ENCODE measurements around the gene KLHL35.
"Not testable (repeated sequence)": the region's sequence is repeated elsewhere in the genome, so short reads cannot be mapped to it uniquely, and the experiment has no call there.

The KLHL35 gene

DNA sequence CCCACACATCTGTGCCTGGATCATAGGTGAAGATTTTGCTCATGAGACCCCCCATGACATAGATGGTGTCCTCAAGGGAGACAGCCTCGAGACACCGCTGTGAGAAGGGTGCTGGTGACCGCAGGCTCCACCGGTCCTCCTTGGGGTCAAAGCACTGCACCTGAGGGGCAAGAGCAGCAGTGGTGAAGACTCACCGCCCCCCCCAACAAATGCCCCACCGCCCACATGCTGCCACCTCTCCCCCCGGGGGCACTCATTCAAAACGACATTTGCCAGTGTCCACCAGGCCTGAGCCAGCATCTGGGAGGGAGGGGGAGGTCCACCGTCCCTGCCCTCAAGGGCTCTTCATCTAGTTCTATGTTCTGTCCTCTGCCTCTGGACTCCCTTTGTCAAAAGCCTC is 9.3 kb downstream of the KLHL35 start:
- DNase-seq (ENCODE audit: low read depth), result no peak

DNA sequence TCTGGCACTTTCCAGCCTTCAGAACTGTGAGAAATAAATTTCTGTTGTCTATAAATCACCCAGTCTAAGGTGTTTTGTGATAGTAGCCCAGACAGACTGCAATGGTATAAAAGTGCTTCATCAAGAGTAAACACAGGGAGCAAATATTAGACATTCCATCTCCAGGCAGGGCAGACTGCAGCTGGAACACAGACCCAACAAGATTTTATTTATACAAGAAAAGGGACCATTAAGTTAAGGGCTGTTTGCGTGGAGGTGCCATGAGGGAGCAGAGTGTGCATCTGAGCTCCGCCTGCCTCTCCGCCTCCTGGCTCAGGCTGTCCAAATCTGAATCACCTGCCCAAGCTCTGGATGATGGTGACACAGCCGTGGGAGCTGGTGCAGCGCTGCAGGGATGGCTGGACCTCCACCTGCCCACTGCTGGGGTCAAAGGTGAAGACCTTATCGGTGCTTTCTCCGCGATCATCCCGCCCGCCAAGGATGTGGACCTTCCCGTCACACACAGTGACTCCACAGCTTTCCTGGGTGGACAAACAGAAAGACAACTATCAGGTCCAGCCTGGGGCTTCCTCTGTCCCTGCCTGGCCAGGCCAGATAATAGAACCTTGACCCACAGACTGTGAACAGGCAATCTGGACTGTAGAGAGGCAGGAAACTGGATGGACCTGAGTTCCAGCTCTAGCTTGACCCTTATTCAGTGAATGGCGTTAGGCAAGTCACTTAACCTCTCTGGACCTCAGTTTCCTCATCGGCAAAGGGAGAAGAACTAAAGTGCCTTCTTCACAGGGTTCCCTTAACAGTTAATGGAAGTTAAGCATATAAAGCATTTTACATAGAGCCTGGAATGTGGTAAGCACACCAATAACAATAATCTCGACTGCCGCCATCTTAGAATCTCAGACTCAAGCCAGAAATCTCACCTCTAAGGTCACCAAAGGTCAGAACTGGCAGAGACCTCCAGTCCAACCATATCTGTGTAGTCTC is 10.5 kb downstream of the KLHL35 start:
- no peak for DNase-seq (ENCODE audit: low read depth)

DNA sequence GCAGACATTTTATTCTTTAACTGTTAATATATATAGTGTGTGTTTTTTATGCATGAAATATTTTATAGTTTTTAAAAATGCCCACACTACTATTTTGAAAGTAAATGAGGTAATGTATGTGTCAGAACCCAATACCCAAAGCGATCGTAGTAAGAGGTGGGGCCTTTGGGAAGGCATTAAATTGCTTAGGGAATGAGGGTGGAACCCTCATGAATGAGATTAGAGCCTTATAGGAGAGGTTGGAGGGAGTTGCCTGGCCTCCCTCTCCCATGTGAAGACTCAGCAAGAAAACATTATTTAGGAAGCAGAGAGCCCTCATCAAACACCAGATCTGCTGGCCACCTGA is 11.1 kb downstream of the KLHL35 start:
- no peak for DNase-seq (ENCODE audit: low read depth)

DNA sequence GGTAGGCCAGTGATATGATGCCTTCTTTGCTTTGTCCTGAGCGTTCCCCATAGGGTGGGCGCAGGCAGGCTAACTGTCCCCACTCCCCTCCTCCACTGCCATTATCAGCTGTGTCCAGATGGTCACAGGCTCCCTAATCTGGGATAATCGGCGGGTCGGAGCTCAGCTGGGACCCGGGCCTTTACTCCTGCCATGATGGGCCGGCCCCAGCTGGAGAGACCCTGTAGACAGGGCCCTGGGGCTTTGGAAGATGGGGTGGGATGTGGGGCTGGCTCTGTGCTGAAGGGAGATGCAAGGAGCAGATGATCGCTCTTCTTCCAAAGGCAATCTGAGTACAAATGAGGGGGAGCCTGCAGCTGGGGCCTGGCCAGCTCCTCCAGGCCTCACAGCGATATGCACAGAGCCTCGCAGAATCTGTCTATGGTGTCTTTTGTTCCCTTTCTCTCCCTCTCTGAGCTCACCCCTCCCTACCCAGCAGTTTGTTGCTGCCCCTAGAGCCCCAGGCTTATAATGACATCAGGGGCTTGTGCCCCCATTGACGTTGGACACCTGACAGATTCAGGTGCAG is 11.9 kb downstream of the KLHL35 start:
- no peak for DNase-seq (ENCODE audit: low read depth)

DNA sequence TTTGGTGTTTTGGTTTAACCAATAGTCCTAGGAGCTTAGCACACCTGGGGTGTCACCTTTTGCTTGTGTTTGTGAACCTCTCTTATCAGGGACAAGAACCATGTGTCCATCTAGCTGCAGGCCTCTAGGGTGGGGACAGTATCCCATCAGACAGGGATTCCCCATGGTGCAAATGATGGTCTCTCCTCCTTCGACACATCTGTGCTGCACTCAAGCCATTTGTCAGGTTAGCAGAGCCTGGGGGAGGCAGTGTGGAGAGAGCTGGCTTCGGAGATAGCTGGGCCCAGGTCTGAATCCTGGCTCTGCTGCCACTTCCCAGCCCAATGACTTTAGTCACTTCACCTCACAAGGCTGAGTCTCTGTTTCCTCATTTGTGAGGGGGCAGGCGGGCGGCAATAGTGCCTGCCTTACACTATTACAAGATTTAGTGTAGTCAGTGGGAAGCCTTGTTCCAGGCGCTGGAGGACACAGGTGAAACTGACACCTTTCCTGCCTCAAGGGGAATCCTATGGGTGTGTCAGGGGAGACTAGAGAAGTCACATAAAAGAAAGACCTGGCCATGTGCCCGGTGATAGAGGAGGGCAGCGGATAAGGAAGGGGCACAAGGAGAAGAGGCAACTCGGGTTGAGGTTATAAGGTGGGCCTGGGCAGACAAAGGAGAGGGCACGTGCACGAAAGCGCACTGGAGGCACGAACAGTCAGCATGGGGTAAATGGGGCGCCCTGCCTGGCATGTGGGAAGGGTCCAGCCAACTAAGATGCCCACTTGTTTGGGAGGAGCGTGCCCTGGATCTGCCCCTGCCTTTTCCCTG is 12.6 kb downstream of the KLHL35 start:
- DNase-seq (ENCODE audit: low read depth), result no peak

DNA sequence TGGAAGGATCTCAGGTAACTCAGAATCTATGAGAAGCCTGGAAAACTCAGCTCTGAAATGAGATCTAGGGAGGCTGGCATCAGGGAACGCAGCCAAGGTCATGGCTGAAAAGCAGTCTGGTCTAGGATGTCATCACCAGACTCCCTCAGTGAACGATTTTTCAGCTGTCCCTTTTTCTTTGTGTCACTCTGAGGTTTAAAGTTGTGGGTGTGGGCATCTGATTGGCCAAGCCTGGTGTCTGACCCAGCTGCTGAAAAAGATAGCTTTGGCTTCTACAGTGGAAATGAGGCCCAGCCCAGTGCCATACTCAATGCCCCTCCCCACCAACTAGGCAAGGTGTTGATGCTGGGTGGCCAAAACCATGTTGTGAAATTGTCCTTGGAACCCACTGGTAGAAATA is 19.1 kb downstream of the KLHL35 start:
- DNase-seq (ENCODE audit: low read depth), result no peak

DNA sequence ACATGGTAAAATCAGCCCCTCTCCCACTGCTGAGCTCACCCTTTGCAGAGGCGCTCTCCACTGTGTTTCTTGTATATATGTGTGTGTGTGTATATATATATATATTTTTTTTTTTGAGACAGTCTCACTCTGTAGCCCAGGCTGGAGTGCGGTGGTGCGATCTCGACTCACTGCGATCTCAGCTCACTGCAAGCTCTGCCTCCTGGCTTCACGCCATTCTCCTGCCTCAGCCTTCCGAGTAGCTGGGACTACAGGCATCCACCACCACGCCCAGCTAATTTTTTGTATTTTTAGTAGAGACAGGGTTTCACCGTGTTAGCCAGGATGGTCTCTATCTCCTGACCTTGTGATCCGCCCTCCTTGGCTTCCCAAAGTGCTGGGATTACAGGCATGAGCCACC is 19.9 kb downstream of the KLHL35 start:
- DNase-seq (ENCODE audit: low read depth), result not testable (repeated sequence)

DNA sequence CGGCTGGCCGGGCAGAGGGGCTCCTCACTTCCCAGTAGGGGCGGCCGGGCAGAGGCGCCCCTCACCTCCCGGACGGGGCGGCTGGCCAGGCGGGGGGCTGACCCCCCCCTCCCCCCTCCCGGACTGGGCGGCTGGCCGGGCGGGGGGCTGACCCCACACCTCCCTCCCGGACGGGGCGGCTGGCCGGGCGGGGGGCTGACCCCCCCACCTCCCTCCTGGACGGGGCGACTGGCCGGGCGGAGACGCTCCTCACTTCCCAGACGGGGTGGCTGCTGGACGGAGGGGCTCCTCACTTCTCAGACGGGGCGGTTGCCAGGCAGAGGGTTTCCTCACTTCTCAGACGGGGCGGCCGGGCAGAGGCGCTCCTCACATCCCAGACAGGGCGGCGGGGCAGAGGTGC is 23.0 kb downstream of the KLHL35 start:
- DNase-seq (ENCODE audit: low read depth), result not testable (repeated sequence)

DNA sequence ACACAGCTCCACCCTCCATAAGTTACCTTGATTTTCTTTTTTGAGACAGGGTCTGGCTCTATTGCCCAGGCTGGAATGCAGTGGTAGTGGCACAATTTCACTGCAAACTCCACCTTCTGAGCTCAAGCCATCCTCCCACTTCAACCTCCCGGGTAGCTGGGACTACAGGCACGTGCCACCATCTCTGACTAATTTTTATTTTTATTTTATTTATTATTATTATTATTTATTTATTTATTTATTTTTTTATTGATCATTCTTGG is 24.1 kb downstream of the KLHL35 start:
- DNase-seq (ENCODE audit: low read depth), result no peak

DNA sequence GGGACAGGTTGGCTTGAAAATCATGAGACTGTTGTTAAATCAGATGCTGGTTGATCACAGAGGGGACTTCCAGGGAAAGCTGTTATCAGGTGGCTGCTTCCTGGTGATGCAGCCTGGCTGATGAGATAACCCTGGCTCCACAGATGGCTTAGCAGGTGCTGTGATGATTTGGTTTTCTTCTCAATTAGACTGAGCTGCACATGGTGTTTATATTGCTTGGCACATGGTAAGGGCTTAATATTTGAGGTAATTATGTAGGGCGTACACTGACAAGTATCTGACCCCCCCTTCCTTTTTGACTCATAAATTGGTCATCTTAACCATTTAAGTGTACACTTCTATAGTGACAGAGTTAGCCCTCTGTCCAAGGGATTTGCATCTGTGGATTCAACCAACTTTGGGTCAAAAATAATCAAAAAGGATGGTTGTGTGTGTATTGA is 26.6 kb downstream of the KLHL35 start:
- no peak for DNase-seq (ENCODE audit: low read depth)

DNA sequence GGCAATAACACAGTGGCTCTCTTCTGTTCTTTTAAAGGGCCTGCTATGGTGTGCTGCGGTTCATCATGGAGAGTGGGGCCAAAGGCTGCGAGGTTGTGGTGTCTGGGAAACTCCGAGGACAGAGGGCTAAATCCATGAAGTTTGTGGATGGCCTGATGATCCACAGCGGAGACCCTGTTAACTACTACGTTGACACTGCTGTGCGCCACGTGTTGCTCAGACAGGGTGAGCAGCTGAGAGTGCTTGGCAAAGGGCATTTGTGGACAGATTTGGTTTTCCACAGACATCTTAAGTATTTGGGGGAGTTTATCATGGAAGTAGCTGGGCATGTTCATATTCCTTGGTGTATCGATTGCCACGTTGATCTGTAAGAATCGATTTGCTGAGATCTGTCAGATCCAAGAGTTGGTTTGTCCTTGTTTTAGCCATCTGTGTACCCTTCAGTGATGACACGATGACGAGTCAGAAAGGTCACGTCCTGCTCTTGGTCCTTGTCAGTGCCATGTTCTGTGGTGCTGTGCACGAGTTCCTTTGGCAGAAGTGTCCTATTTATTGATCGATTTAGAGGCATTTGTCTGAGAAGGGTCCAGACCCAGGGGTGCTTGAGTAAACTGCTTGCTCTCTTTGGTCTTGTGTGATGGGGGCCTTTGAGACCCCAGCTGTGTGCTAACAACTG is 28.9 kb downstream of the KLHL35 start:
- DNase-seq (ENCODE audit: low read depth), result no peak

DNA sequence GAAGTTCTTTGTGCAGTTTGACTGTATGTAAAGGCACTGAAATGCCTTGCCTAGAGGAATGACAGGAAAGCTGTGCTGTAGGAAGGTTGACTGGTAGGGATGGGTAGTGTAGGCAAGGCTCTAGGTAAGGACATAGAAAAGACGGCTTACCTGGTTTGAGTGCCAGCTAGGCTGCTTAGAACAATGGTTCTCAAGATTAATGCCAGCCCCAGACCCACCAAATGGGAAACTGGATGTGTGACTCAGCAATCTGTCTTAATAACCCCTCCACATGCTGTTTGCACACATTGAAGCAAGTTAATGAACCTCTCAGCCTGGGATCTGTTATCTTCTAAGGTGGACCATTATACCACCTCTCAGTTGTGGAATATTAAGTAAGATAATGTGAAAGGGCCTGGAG is 30.0 kb downstream of the KLHL35 start:
- DNase-seq (ENCODE audit: low read depth), result no peak

DNA sequence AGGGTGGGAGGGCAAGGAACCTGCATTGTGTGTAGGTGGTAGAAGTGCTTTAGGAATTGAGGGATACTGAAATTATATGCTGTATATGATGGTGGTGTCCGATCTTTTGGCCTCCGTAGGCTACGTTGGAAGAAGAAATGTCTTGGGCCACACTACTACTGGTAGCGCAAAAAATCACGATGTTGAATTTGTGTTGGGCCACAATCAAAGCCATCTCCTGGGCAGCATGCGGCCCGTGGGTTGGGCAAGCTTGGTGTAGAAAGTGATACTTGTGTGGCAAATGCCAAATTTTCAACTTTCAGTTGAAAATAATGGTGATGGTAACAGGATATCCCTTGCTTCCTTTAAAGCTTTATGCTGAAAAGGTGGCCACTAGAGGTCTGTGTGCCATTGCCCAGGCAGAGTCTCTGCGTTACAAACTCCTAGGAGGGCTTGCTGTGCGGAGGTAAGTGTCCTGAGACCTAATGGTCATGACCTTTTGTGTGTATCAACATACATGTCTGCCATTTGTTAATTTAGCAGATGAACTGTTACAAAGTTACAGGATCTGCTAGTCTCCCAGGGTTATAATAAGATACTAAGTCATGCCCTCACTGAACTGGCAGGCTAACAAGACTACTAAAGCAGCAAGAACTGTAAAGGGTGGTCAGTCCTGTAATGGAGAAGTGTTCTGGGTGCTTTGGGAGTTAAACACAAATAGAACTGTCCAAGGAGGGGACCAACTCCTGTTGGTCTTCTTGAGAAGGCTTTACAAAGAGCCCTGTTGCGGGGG is 30.8 kb downstream of the KLHL35 start:
- no peak for DNase-seq (ENCODE audit: low read depth)

DNA sequence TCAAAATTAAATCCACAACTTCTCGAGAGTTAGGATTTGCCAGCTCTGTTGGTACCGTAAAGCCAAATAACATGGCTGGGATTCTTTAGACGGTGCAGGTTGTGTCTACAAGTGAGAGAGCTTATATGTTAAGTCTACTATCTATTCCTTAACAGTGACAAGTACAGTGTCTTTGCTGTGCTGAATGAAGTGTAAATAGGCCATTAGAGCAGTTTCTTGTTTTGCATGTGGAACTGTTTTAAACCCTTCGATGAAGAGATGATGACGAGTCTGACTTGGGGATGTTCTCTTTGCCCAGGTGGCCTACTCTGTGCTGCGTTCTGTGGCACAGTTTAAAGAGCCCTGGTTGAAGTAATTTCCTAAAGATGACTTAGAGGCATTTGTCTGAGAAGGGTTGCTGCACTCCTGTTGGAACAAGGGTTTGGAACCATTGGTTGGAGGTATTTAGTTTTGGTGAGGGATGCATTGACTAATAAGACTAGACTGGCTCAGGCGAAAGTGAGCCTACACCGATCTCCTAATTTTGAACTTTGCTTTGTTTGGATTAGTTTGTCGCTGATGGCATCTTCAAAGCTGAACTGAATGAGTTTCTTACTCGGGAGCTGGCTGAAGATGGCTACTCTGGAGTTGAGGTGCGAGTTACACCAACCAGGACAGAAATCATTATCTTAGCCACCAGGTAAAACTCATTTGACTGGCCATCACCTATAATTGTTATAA is 32.7 kb downstream of the KLHL35 start:
- DNase-seq (ENCODE audit: low read depth), result no peak

DNA sequence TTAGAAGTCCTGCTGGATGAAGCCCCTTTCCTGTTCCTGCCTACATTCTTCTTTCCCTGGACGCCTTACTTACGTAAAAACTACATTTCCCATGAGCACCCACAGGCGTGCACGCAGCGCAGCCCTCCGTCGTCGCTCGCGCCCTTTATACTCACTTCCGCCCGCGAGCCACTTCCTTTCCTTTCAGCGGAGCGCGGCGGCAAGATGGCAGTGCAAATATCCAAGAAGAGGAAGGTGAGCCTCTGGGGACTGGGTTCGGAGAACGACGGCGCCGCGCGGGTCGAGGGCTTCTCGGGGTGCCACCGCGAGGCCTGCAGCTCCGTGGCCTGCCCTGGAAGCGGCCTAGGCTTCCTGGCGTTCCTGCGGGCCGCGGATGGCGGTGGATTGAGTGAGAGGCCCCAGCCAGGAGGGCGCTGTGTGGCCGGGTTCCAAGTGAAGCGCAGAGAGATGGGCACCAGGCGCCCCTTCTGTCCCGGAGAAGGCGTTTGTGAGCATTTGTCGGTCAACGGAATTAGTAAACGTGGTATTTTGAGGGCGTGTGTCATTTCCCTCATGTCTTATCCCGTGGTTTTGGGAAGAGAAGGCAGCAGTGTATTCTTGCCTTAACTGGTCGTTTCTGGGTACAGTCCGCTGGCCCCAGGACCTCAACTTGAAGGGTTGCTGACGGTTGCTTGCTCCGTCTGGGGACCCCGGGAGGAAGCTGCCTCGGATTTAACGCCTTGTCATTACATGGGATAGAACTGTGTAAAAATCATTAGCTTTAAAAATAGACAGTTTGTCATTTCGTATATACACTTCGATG is 33.5 kb downstream of the KLHL35 start, which contains the start of gene RPS3:
RPS3 (plus strand) TSS at position 175 of the 802 bp plus-strand sequence; CDS start at position 205, 30 bp downstream.
- DNase-seq (ENCODE audit: low read depth), result peak; percentile 60

DNA sequence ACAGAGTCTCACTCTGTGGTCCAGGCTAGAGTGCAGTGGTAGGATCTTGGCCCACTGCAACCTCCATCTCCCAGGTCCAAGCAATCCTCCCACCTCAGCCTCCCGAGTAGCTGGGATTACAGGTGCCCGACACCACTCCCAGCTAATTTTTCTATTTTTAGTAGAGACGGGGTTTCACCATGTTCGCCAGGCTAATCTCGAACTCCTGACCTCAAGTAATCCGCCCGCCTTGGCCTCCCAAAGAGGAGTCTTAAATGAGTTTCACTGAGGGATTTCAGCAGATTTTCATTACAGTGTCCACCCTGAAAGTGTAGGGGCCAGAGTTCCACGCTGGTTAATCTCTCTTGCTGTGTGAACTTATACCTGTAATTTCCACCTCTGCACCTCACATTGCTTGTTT is 34.1 kb downstream of the KLHL35 start:
- no peak for DNase-seq (ENCODE audit: low read depth)

DNA sequence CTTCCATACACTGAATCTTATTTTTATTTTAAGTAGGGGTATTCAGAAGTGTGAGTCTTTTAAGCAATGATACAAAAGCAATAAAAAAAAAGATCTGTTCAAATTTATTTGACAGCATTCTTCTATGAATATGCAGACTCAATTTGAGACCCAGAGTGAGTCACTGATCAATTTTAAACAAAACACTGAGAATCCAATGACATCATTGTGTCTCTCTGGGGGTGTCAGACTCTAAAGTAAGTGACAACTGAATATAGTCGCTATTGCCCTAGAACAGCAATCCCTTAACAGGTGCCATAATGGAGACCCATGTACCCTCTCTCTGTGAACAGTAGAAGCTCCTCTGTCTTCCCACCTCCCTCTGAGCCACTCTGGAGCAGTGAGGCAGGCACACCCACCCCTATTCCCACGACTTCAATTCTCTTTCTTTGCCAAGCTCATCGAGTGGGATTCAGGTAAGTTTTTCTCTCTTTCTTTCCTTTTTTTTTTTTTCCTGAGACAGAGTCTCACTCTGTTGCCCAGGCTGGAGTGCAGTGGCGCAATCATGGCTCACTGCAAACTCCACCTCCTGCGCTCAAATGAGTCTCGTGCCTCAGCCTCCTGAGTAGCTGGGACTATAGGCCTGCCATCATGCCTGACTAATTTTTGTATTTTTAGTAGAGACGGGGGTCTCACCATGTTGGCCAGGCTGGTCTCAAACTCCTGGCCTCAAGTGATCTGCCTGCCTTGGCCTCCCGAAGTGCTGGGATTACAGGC is 38.7 kb downstream of the KLHL35 start:
- no peak for DNase-seq (ENCODE audit: low read depth)

DNA sequence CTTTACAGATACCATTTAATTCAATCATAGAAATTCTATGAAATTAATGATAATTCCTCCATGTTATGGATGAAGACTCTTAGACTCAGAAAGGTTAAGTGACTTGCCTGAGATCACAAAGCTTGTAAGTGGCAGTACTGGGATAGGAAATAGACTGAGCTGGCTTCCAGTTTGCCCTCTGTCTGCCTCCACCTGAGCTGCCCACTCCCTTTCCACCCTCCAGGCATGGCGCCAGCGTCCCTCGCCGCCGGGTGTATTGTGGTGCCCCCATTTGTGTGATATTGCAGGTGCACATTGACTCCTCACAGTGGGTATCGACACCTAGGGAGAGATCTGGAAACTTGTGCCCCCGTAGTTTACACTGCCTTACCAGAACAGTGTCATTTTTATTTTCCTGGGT is 43.1 kb downstream of the KLHL35 start:
- DNase-seq (ENCODE audit: low read depth), result no peak

DNA sequence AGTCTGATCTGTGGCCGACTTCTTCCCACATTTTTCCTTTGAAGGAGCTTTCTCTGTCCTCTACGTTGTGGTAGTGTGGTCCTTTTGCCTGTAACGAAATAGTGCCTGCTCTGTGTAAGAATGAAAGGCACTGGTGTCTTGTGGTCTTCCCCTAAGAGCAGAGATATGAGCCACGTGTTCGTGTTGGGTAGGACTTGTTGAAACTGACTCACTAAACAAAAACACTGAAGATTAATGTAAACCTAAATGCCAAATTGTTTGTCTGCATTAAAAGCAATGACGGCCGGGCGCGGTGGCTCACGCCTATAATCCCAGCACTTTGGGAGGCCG is 43.8 kb downstream of the KLHL35 start:
- DNase-seq (ENCODE audit: low read depth), result no peak
